HG03342 (cell line): Measurements from ENCODE around the gene ACOT9.
"Not testable (repeated sequence)": the region's sequence is repeated elsewhere in the genome, so short reads cannot be mapped to it uniquely, and the experiment has no call there.

Source experiments
- ATAC-seq: cut with Tn5 transposase; IDR thresholded peaks from one replicate; pipeline ENCODE4 v1.9.1; 2021; ENCODE audit warnings: mild to moderate bottlenecking, moderate library complexity; ENCODE audit not compliant: unreplicated experiment

The ACOT9 gene

DNA sequence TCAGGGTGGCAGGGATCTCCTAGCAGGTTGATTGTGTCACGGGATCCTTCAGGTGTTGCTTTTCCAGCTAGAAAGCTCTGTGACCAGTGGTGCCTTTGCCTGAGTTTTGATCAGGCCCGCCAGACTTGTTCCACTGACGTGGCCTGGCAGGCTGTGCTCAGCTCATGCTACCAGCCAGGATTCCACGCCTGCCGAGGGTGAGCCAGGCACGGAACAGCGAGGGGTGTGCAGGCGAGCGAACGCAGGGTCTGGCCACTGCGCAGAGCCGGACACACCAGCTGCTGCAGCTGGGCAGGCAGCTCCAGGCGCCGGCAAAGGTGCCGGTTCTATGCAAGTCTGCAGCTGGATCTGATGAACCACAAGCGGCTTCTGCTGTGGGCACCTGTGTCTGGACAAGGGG lies 22.8 kb upstream of the ACOT9 start:
- ATAC-seq, result no peak

DNA sequence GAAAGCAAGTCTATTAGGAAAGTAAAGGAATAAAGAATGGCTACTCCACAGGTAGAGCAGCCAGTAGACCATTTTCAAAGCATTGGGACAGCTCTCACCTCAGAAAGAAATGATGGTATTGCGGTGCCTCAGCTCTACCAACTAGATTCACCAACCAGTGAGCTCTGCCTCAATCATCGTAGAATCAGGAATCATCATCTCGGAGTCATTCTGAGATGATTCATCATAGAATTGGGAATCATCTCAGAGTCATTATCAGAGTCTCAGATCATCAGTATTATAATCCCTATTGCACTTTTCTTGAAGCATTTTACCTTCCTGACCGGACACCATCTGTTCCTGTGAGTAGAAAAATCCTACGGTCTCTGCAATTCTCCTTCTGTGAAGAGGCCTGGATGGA lies 22.4 kb upstream of the ACOT9 start:
- no peak for ATAC-seq

DNA sequence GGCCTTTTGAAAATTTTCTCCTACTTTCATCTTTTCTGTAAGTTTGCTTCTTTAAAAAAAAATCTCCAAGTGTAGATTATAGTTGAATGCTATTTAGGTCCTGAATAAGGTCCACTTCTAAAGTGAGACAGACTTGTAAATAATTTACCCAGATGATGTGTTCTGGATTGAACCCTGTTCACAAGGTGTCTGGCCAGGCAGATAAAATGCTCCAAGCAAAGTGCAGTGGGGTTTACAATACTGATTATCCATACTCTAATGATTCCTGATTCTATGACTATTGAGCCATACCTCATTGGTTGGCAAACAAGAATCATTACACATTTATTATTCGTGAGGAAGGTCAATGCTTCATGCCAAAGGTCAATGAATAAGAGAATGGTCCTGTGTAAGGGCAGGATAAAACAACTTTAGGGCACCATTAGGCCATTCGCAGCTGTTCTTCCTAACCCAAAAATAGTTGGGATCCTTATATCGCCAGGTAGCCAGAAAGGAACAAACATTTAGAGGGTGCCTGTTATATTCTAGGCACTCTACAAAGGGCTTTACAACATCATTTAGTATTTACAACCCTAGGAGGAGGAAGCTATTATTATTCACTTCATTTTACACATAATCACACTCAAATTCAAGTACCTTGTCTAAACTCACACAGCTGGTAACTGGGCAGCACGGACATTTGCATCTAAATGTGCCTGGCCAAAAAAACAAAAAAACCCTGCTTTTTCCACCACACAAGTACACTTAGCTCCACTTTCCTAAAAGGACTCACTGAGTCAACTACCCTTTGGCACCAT lies 21.3 kb upstream of the ACOT9 start:
- no peak for ATAC-seq

DNA sequence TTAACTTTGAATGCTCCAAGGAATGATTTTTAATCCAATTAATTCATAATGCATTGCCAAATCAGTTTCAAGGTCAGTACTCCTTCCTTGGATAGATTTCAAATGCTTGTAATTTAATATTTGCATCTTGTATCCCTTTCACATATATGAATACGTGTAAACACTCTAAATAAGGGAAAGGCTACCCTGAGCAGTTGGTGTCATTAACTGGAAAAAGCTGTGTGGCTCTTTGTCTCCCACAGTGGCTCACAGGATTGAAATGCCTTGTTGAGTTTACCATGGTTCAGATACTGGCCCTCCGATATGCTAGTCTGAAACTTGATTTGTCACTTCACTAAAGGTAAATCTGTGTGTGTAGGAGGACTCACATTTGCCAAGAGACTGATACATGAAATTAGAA lies 16.7 kb upstream of the ACOT9 start:
- no peak for ATAC-seq

- ATAC-seq, result peak; percentile 83
Measured at GRCh38 chrX:23756165-23756564, 13.1 kb upstream of the ACOT9 start.

DNA sequence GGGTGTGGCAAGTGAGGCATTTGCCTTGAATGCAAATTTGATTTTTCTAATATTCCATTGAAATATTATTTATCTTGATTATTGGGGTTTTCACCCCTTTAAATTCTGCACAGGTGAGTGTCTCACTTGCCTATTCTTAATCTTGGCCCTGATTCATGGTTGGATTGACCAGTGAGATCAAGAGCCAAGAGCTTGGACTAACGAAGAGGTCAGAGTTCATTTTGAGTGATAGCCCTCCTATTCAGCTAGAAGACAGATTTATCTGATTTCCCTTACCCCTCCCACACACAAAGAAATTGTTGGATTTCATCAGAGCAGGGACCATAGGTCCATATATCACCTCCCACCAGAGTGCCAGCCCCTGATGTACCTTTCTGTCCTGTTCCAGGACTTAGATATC lies 11.6 kb upstream of the ACOT9 start:
- no peak for ATAC-seq

GRCh38 chrX:23752740-23753415 lies 9.8 kb upstream of the ACOT9 start:
- no peak for ATAC-seq

GRCh38 chrX:23749576-23749975 lies 6.5 kb upstream of the ACOT9 start:
- no peak for ATAC-seq

GRCh38 chrX:23749129-23749528 lies 6.1 kb upstream of the ACOT9 start:
- ATAC-seq, result no peak

GRCh38 chrX:23745786-23746185 lies 2.7 kb upstream of the ACOT9 start:
- ATAC-seq, result no peak

GRCh38 chrX:23743623-23743971 lies 521 bp upstream of the ACOT9 start:
- not testable (repeated sequence) for ATAC-seq

DNA sequence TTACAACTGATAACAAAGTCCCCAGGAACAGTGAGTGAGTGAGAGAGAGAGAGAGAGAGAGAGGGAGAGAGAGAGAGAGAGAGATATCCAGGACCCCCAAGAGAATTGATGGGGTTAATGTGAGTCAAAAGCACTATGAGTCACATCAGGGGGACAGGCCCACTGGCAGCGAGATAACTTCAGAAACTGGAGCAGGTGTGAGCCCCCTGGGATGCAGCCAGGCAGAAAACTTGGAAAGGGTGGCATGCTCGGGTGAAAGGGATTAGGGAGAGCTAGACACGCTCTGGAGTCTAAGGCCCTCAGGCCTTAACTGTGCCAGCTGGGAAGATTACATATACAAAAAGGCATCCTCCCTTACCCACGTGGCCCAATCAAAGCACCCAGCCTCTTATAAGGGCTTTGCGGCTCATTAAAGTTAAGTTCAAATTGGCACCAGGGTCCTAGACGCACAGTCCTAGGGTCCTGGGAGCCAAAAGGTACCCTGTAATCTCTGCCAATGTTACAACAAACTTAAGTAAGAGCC lies 841 bp downstream of the ACOT9 start:
- ATAC-seq, result no peak

GRCh38 chrX:23737413-23737812 lies 5.7 kb downstream of the ACOT9 start:
- no peak for ATAC-seq

- no peak for ATAC-seq
Measured at GRCh38 chrX:23736030-23736429, 7.0 kb downstream of the ACOT9 start.

GRCh38 chrX:23732704-23733103 lies 10.4 kb downstream of the ACOT9 start:
- ATAC-seq, result peak; percentile 84

GRCh38 chrX:23731951-23732350 lies 11.1 kb downstream of the ACOT9 start:
- ATAC-seq, result no peak

- ATAC-seq, result no peak
Measured at GRCh38 chrX:23729214-23729613, 13.9 kb downstream of the ACOT9 start.

- no peak for ATAC-seq
Measured at GRCh38 chrX:23727206-23727605, 15.9 kb downstream of the ACOT9 start.

DNA sequence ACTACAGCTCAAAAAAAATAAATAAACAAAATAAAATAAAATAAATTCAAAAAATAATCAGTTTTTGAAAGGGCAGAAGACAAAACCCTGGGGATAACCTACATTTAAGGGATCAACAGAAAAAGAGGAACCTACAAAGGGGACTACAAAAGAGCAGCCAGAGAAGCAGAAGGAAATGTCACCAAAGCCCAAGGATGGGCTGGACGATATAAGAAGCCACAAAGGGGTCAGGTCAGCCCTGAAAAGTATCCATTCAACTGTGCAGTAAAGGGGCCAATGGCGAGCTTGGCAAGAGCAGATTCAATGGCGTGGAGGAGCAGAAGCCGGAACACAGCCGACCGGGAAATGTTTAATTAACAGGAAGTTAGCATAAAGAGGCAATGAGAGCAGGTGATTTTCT lies 16.9 kb downstream of the ACOT9 start:
- ATAC-seq, result no peak

DNA sequence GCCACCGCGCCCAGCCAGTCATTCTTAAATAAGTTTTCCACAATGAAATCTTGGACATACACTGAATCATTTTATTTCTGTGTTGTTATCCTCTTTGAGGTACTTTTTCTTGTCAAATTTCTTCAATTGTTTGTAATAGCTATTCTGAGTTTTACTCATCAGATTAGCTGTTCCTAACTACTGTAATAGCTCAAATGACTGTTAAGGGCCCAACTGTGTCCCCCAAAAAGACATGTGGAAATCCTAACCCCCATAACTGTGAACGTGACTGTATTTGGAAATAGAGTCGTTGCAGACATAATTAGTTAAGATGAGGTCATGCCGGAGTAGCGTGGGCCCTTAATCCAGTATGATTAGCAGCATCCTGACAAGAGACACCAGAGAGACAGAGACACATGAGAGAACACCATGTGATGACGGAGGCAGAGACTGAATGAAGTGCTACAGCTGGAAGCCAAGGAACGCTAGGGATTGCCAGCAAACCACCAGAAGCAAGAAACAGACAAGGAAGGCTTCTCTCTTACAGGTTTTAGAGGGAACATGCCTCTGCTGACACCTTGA lies 22.9 kb downstream of the ACOT9 start:
- ATAC-seq, result no peak

- no peak for ATAC-seq
Measured at GRCh38 chrX:23705235-23705634, 37.8 kb downstream of the ACOT9 start.

DNA sequence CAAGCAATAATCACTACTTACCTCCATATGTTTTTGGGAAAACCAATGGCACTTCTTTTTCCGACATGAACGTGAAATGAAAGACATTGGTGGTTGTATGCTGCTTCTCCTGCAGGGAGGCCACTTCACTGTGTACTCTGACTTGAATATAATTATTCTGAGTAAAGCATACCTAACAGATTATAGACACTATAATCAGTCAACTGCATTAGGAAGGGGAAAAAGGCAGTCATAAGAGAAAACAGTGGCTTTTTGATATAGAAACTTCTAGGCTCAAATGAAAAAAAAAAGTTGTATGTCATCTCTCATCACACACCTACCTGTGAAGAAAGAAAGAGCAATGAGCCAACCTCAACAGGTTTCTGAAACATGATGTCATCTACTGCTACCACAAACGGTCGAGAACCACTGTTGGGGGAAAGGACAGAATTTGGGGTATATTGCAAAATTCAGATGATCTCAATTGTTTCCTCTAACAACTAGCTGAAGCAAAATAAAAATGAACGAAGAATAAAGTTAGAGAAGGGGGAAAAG lies 38.3 kb downstream of the ACOT9 start:
- ATAC-seq, result no peak
